Mesothelial cell of epicardium (in vitro differentiated cells): ENCODE measurements around the gene CPTP. TPM values are rescaled to one million over a fixed set of nuclear protein-coding genes. Genes with fewer than 3 reads are reported as not detected.
A peak's percentile ranks its signal among the peaks of the same experiment; 100 is the strongest.

ENCODE experiments used
- DNase-seq, 2 experiments: peaks; one replicate each; pipeline ENCODE4 v3.0.0; 2021; ENCODE audit warnings: low spot score in 2 of 2; ENCODE audit not compliant: unreplicated experiment in 2 of 2
- H3K27ac Mint-ChIP-seq: 2 replicates; pipeline ENCODE4 v1.8.0; 2021; ENCODE audit warnings: mixed read lengths
- H3K27me3 Mint-ChIP-seq: 2 replicates; pipeline ENCODE4 v1.8.0; 2021; ENCODE audit warnings: low read depth, mixed read lengths
- H3K36me3 Mint-ChIP-seq: 2 replicates; pipeline ENCODE4 v1.8.0; 2021; ENCODE audit warnings: mixed read lengths
- H3K4me1 Mint-ChIP-seq: 2 replicates; pipeline ENCODE4 v1.8.0; 2021; ENCODE audit warnings: mixed read lengths
- H3K4me3 Mint-ChIP-seq: 2 replicates; pipeline ENCODE4 v1.8.0; 2021; ENCODE audit warnings: mild to moderate bottlenecking, moderate library complexity, mixed read lengths
- H3K9me3 Mint-ChIP-seq: 2 replicates; pipeline ENCODE4 v1.8.0; 2021; ENCODE audit warnings: mixed read lengths
- CTCF ChIP-seq: fragments of 200-600 bp; sonication (generic); IDR thresholded peaks from one replicate; pipeline ENCODE4 v1.5.0; 2021; ENCODE audit warnings: antibody characterized with exemption; ENCODE audit not compliant: unreplicated experiment
- total RNA-seq: library from RNA; stranded (reverse); gene quantifications from 3 replicates; pipeline ENCODE4 v1.2.1, GENCODE V29; 2021

Gene CPTP
- total RNA-seq, 1 donor from 2014 or later = 17.8 TPM

GRCh38 chr1:1344655-1345361, 20.2 kb downstream of the CPTP start:
- Mint-ChIP-seq H3K27me3 (no peaks in the 10 kb centered on the region), H3K36me3 (peaks cover 12% of the 10 kb centered on the region), H3K27ac (no peak overlapping the region), H3K4me3 (no peak overlapping the region), H3K4me1 (peaks cover 12% of the 10 kb centered on the region), H3K9me3 (no peaks in the 10 kb centered on the region)
- peak; percentile 71 for TF ChIP-seq CTCF
- DNase-seq = no peak

GRCh38 chr1:1345384-1345783, 20.8 kb downstream of the CPTP start:
- H3K27ac Mint-ChIP-seq = no peak overlapping the region
- no peak overlapping the region for H3K4me3 Mint-ChIP-seq
- no peaks in the 10 kb centered on the region for H3K9me3 Mint-ChIP-seq
- peaks cover 10% of the 10 kb centered on the region for H3K36me3 Mint-ChIP-seq
- no peak for TF ChIP-seq CTCF
- H3K4me1 Mint-ChIP-seq = peaks cover 12% of the 10 kb centered on the region
- no peaks in the 10 kb centered on the region for H3K27me3 Mint-ChIP-seq
- no peak for DNase-seq

GRCh38 chr1:1345860-1346500, 21.4 kb downstream of the CPTP start:
- TF ChIP-seq CTCF = no peak
- Mint-ChIP-seq H3K27me3 (no peaks in the 10 kb centered on the region), H3K4me3 (no peak overlapping the region), H3K4me1 (peaks cover 12% of the 10 kb centered on the region), H3K9me3 (no peaks in the 10 kb centered on the region), H3K36me3 (peaks cover 4% of the 10 kb centered on the region), H3K27ac (no peak overlapping the region)
- no peak for DNase-seq

- Mint-ChIP-seq H3K27me3 (no peaks in the 10 kb centered on the region), H3K4me3 (peak overlapping the region; percentile 44)
Measured at GRCh38 chr1:1346501-1346890, 21.9 kb downstream of the CPTP start.

GRCh38 chr1:1347026-1347595, 22.5 kb downstream of the CPTP start:
- TF ChIP-seq CTCF = peak; percentile 2
- no peak for DNase-seq
- Mint-ChIP-seq H3K27ac (no peak overlapping the region), H3K4me1 (peaks cover 15% of the 10 kb centered on the region), H3K4me3 (peak overlapping the region; percentile 73), H3K27me3 (no peaks in the 10 kb centered on the region), H3K9me3 (no peaks in the 10 kb centered on the region), H3K36me3 (no peaks in the 10 kb centered on the region)

More at GRCh38 chr1:1346501-1346890, 21.9 kb downstream of the CPTP start:
- no peaks in the 10 kb centered on the region for H3K36me3 Mint-ChIP-seq
- H3K4me1 Mint-ChIP-seq = peaks cover 12% of the 10 kb centered on the region
- H3K9me3 Mint-ChIP-seq = no peaks in the 10 kb centered on the region
- DNase-seq = no peak
- no peak for TF ChIP-seq CTCF
- no peak overlapping the region for H3K27ac Mint-ChIP-seq
